ENCODE data around the gene DPEP1.

DNA sequence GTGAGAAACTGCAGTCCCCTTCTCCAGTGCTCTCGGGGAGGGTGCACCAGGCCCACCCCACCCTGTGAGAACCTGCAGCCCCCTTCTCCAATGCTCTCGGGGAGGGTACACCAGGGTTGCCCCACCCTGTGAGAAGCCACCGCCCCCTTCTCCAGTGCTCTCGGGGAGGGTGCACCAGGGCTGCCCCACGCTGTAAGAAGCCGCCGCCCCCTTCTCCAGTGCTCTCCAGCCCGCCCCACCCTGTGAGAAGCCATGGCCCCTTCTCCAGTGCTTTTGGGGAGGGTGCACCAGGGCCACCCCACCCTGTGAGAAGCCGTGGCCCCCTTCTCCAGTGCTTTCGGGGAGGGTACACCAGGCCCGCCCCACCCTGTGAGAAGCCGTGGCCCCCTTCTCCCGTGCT is 56.3 kb downstream of the DPEP1 start:
- TF ChIP-seq, protein P1, sequence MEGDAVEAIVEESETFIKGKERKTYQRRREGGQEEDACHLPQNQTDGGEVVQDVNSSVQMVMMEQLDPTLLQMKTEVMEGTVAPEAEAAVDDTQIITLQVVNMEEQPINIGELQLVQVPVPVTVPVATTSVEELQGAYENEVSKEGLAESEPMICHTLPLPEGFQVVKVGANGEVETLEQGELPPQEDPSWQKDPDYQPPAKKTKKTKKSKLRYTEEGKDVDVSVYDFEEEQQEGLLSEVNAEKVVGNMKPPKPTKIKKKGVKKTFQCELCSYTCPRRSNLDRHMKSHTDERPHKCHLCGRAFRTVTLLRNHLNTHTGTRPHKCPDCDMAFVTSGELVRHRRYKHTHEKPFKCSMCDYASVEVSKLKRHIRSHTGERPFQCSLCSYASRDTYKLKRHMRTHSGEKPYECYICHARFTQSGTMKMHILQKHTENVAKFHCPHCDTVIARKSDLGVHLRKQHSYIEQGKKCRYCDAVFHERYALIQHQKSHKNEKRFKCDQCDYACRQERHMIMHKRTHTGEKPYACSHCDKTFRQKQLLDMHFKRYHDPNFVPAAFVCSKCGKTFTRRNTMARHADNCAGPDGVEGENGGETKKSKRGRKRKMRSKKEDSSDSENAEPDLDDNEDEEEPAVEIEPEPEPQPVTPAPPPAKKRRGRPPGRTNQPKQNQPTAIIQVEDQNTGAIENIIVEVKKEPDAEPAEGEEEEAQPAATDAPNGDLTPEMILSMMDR (IDR thresholded peaks at IDR 0.05; ENCODE audit: low read depth, low read length, missing input control), result no peak
- no peak for TF ChIP-seq GABPA (IDR thresholded peaks at IDR 0.05 in 1 of 2, conservative IDR thresholded peaks at IDR 0.05 in 1 of 2)
- no peak for TF ChIP-seq YY1 (IDR thresholded peaks at IDR 0.05)
- TF ChIP-seq REST (IDR thresholded peaks at IDR 0.05), result no peak
- TF ChIP-seq FOXA1 (IDR thresholded peaks at IDR 0.05), result no peak
- no peak for TF ChIP-seq EGR1 (IDR thresholded peaks at IDR 0.05; ENCODE audit: low read depth in 2 of 2)
- TF ChIP-seq, protein P2, sequence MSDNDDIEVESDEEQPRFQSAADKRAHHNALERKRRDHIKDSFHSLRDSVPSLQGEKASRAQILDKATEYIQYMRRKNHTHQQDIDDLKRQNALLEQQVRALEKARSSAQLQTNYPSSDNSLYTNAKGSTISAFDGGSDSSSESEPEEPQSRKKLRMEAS (IDR thresholded peaks at IDR 0.05), result no peak
- no peak for TF ChIP-seq JUND (IDR thresholded peaks at IDR 0.05)
- TF ChIP-seq SP1 (IDR thresholded peaks at IDR 0.05), result no peak
- TF ChIP-seq ATF3 (IDR thresholded peaks at IDR 0.05), result no peak
- no peak for TF ChIP-seq TAF1 (conservative IDR thresholded peaks at IDR 0.05)
- no peak for TF ChIP-seq RAD21 (IDR thresholded peaks at IDR 0.05)
- TF ChIP-seq RXRA (IDR thresholded peaks at IDR 0.05), result no peak
- TF ChIP-seq, protein P3, sequence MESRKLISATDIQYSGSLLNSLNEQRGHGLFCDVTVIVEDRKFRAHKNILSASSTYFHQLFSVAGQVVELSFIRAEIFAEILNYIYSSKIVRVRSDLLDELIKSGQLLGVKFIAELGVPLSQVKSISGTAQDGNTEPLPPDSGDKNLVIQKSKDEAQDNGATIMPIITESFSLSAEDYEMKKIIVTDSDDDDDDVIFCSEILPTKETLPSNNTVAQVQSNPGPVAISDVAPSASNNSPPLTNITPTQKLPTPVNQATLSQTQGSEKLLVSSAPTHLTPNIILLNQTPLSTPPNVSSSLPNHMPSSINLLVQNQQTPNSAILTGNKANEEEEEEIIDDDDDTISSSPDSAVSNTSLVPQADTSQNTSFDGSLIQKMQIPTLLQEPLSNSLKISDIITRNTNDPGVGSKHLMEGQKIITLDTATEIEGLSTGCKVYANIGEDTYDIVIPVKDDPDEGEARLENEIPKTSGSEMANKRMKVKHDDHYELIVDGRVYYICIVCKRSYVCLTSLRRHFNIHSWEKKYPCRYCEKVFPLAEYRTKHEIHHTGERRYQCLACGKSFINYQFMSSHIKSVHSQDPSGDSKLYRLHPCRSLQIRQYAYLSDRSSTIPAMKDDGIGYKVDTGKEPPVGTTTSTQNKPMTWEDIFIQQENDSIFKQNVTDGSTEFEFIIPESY (IDR thresholded peaks at IDR 0.05), result no peak

Measured in liver (tissue), 3 donors.